Measurements from ENCODE around the gene SRRM4. TPM values are rescaled to one million over a fixed set of nuclear protein-coding genes. Genes with fewer than 3 reads are reported as not detected.

The SRRM4 gene
- total and polyA plus RNA-seq, 2 experiments from 2014 or later = 0.53 to 0.63 TPM

GRCh38 chr12:119181202-119181601 is 199.9 kb downstream of the SRRM4 start:
- Histone ChIP-seq H3K4me1 (ENCODE audit: insufficient read depth) (peaks cover 43% of the 10 kb centered on the region), H3K9me2 (ENCODE audit: insufficient read depth) (no peaks in the 10 kb centered on the region), H3K27ac (ENCODE audit: low read depth) (no peak overlapping the region), H3K36me3 (ENCODE audit: insufficient read depth) (no peaks in the 10 kb centered on the region), H3K79me2 (replicated peaks; ENCODE audit: insufficient read depth) (no peaks in the 10 kb centered on the region), H3F3A (replicated peaks; ENCODE audit: low read depth) (no peaks in the 10 kb centered on the region), H3K27me3 (ENCODE audit: insufficient read depth) (no peaks in the 10 kb centered on the region), H3K4me3 (no peak overlapping the region), H4K20me1 (replicated peaks; ENCODE audit: insufficient read depth) (no peaks in the 10 kb centered on the region), H3K4me2 (peak overlapping the region; percentile 29; the same call in 1 of the 2 replicates), H2AFZ (no peak overlapping the region)
- DNase-seq (ENCODE audit: low spot score) (no peak), ATAC-seq (no peak)
- no peak overlapping the region for H3K4me3 Mint-ChIP-seq
- H3K4me1 Mint-ChIP-seq = peaks cover 47% of the 10 kb centered on the region
- H3K27ac Mint-ChIP-seq = peak overlapping the region; percentile 92
- H3K36me3 Mint-ChIP-seq (ENCODE audit: low read depth) = no peaks in the 10 kb centered on the region
- peaks cover 3% of the 10 kb centered on the region for H3K27me3 Mint-ChIP-seq (ENCODE audit: insufficient read depth, low read depth, poor library complexity)
- TF ChIP-seq REST (IDR thresholded peaks at IDR 0.05; ENCODE audit: unreplicated experiment) (no peak), ZNF114 (CRISPR knock-in tag; IDR thresholded peaks at IDR 0.05) (no peak), NANOG (IDR thresholded peaks at IDR 0.05; ENCODE audit: borderline replicate concordance) (no peak), ETS1 (IDR thresholded peaks at IDR 0.05) (no peak), EZH2phosphoT487 (IDR thresholded peaks at IDR 0.05; ENCODE audit: unreplicated experiment) (no peak), ZNF462 (CRISPR knock-in tag; IDR thresholded peaks at IDR 0.05) (no peak), JUNB (IDR thresholded peaks at IDR 0.05; ENCODE audit: unreplicated experiment) (no peak), EZH2 (IDR thresholded peaks at IDR 0.05; ENCODE audit: low read depth, unreplicated experiment) (no peak), POLR2AphosphoS5 (IDR thresholded peaks at IDR 0.05; ENCODE audit: low read depth) (no peak), ZNF331 (CRISPR knock-in tag; IDR thresholded peaks at IDR 0.05; ENCODE audit: low read depth) (no peak), STAT1 (IDR thresholded peaks at IDR 0.05; ENCODE audit: unreplicated experiment) (no peak), CREB1 (CRISPR knock-in tag; IDR thresholded peaks at IDR 0.05; ENCODE audit: low read depth) (no peak), CTCF (conservative IDR thresholded peaks at IDR 0.05; ENCODE audit: low read depth in 2 of 2) (no peak)
- no peaks in the 10 kb centered on the region for H3K9me3 Mint-ChIP-seq
